Stimulated activated CD4-positive, alpha-beta T cell treated with anti-CD3 and anti-CD28 coated beads, Interleukin-2, amount 100 ng/mL, for 4 hours (primary cell): ENCODE results near the gene RPS26.
"Not testable (repeated sequence)": the region's sequence is repeated elsewhere in the genome, so short reads cannot be mapped to it uniquely, and the experiment has no call there.

ENCODE experiments used
- DNase-seq: peaks from one replicate; pipeline ENCODE4 v3.0.0-alpha.2; 2020; ENCODE audit warnings: low read depth

The RPS26 gene

GRCh38 chr12:56021889-56022497, 19.7 kb upstream of the RPS26 start:
- DNase-seq: no peak

GRCh38 chr12:56028511-56029165, 13.1 kb upstream of the RPS26 start:
- no peak for DNase-seq

GRCh38 chr12:56029166-56029519, 12.6 kb upstream of the RPS26 start:
- no peak for DNase-seq

- no peak for DNase-seq
Observed at GRCh38 chr12:56029666-56030293, 11.9 kb upstream of the RPS26 start.

- DNase-seq: no peak
Observed at GRCh38 chr12:56031987-56032386, 9.7 kb upstream of the RPS26 start.

- DNase-seq: no peak
Observed at GRCh38 chr12:56034586-56035332, 7.0 kb upstream of the RPS26 start.

GRCh38 chr12:56037161-56037560, 4.6 kb upstream of the RPS26 start:
- DNase-seq: no peak

GRCh38 chr12:56038022-56038655, 3.6 kb upstream of the RPS26 start:
- DNase-seq: no peak

GRCh38 chr12:56040151-56040550, 1.6 kb upstream of the RPS26 start:
- DNase-seq: no peak

GRCh38 chr12:56040963-56041551, 661 bp upstream of the RPS26 start:
- DNase-seq: no peak

- not testable (repeated sequence) for DNase-seq
Observed at GRCh38 chr12:56042430-56042813, 704 bp downstream of the RPS26 start.

- no peak for DNase-seq
Observed at GRCh38 chr12:56042843-56043242, 1.1 kb downstream of the RPS26 start.

- no peak for DNase-seq
Observed at GRCh38 chr12:56046027-56046780, 4.5 kb downstream of the RPS26 start.

- DNase-seq: no peak
Observed at GRCh38 chr12:56053407-56053893, 11.7 kb downstream of the RPS26 start.

GRCh38 chr12:56059964-56060363, 18.2 kb downstream of the RPS26 start:
- not testable (repeated sequence) for DNase-seq

- DNase-seq: no peak
Observed at GRCh38 chr12:56061982-56062381, 20.3 kb downstream of the RPS26 start.

GRCh38 chr12:56062996-56063395, 21.3 kb downstream of the RPS26 start:
- DNase-seq: no peak

GRCh38 chr12:56071648-56072047, 29.9 kb downstream of the RPS26 start:
- no peak for DNase-seq

GRCh38 chr12:56074396-56074795, 32.7 kb downstream of the RPS26 start:
- no peak for DNase-seq

- DNase-seq: not testable (repeated sequence)
Observed at GRCh38 chr12:56077966-56078365, 36.2 kb downstream of the RPS26 start.

GRCh38 chr12:56078427-56078826, 36.7 kb downstream of the RPS26 start:
- no peak for DNase-seq
